Natural killer cell (primary cell): ENCODE results near the gene RAMACL. TPM values are rescaled to one million over a fixed set of nuclear protein-coding genes. Genes with fewer than 3 reads are reported as not detected.

ENCODE experiments used
- ATAC-seq, 3 donors: fragments of 150-1000 bp in 2 of 3; fragments of 200-7000 bp in 1 of 3; cut with Tn5 transposase; 1 replicate in 1 of 3; 2 replicates in 2 of 3; pipeline ENCODE4 v1.10.0; 2021; ENCODE audit warnings: mild to moderate bottlenecking in 2 of 3, moderate library complexity in 2 of 3
- DNase-seq, 2 donors: peaks; one replicate each; pipeline versions ENCODE4 v3.0.0 to v3.0.0-alpha.2; 2013 to 2021; ENCODE audit warnings: mixed read lengths in 1 of 2
- H3K27ac ChIP-seq: one replicate; pipeline ENCODE4 v1.5.1; 2013; ENCODE audit warnings: mild to moderate bottlenecking, low read length
- H3K27me3 ChIP-seq: one replicate; pipeline ENCODE4 v1.6.1; 2013; ENCODE audit warnings: low read length; ENCODE audit not compliant: control insufficient read depth, insufficient read depth
- H3K36me3 ChIP-seq: one replicate; pipeline ENCODE4 v1.6.1; 2013; ENCODE audit warnings: low read length; ENCODE audit not compliant: control insufficient read depth, insufficient read depth
- H3K4me1 ChIP-seq: one replicate; pipeline ENCODE4 v1.6.1; 2013; ENCODE audit warnings: low read length; ENCODE audit not compliant: control insufficient read depth, insufficient read depth
- H3K4me3 ChIP-seq: one replicate; pipeline ENCODE4 v1.5.1; 2013; ENCODE audit warnings: low read length
- H3K9me3 ChIP-seq: one replicate; pipeline ENCODE4 v1.6.1; 2013; ENCODE audit warnings: low read length; ENCODE audit not compliant: control insufficient read depth, insufficient read depth
- H3K27ac Mint-ChIP-seq, 2 donors: one replicate each; pipeline ENCODE4 v1.8.0; 2022; ENCODE audit warnings: mild to moderate bottlenecking in 2 of 2, mixed read lengths in 2 of 2, moderate library complexity in 1 of 2
- H3K27me3 Mint-ChIP-seq, 2 donors: one replicate each; pipeline ENCODE4 v1.8.0; 2022; ENCODE audit warnings: low read depth in 2 of 2, mixed read lengths in 2 of 2
- H3K36me3 Mint-ChIP-seq: one replicate; pipeline ENCODE4 v1.8.0; 2022; ENCODE audit warnings: mixed read lengths
- H3K4me1 Mint-ChIP-seq, 2 donors: one replicate each; pipeline ENCODE4 v1.8.0; 2022; ENCODE audit warnings: mixed read lengths in 2 of 2
- H3K4me3 Mint-ChIP-seq: one replicate; pipeline ENCODE4 v1.8.0; 2022; ENCODE audit warnings: mild to moderate bottlenecking, moderate library complexity, mixed read lengths
- H3K9me3 Mint-ChIP-seq, 2 donors: one replicate each; pipeline ENCODE4 v1.8.0; 2022; ENCODE audit warnings: mixed read lengths in 2 of 2
- CTCF ChIP-seq: fragments of 200-600 bp; IDR thresholded peaks from one replicate; pipeline ENCODE4 v1.8.0; 2022; ENCODE audit warnings: antibody characterized with exemption
- WGBS: methylation state at CpG from one replicate; pipeline ENCODE4 v1.1.7; 2013; ENCODE audit warnings: missing lambda C conversion rate; ENCODE audit not compliant: insufficient coverage; 5-methylcytosine and 5-hydroxymethylcytosine counted together
- intact Hi-C: fragments of 100-400 bp; cut with micrococcal nuclease; formaldehyde crosslinking; loops from one replicate; pipeline ENCODE4 v1.14.2; 2022
- total RNA-seq, 4 donors: library from RNA; stranded (reverse); fragments of 120-200 nt in 1 of 4; gene quantifications; one replicate each; pipeline versions ENCODE4 v1.2.3 to v1.2.4, GENCODE V29; 2013 to 2022

Gene RAMACL
- total RNA-seq, 3 donors from 2014 or later (not counting 1 experiment from before 2014, with no cell fraction given): 0.68 to 5.6 (median 1.1) TPM

GRCh38 chr6:166553563-166554271 lies 32.8 kb downstream of the RAMACL start:
- TF ChIP-seq CTCF: no peak
- no peaks in the 10 kb centered on the region for H3K27me3 ChIP-seq
- H3K36me3 ChIP-seq: no peaks in the 10 kb centered on the region
- DNase-seq (no peak), ATAC-seq (no peak)
- Mint-ChIP-seq H3K4me3 (no peak overlapping the region), H3K9me3 (no peaks in the 10 kb centered on the region), H3K27me3 (peaks cover 25 to 29% of the 10 kb centered on the region in 2 donors), H3K36me3 (no peaks in the 10 kb centered on the region), H3K4me1 (peaks cover 10 to 11% of the 10 kb centered on the region in 2 donors), H3K27ac (no peak overlapping the region)
- H3K4me1 ChIP-seq: peaks cover 3% of the 10 kb centered on the region
- H3K9me3 ChIP-seq: no peaks in the 10 kb centered on the region
- WGBS: 90% methylated on average over 13 of the region's 13 CpGs
- H3K4me3 ChIP-seq: no peak overlapping the region
- no peak overlapping the region for H3K27ac ChIP-seq
- intact Hi-C loops: no loop called here

- Histone ChIP-seq H3K27ac (no peak overlapping the region), H3K36me3 (no peaks in the 10 kb centered on the region), H3K4me3 (no peak overlapping the region), H3K4me1 (peaks cover 3% of the 10 kb centered on the region), H3K27me3 (no peaks in the 10 kb centered on the region), H3K9me3 (no peaks in the 10 kb centered on the region)
- Mint-ChIP-seq H3K27ac (no peak overlapping the region), H3K9me3 (no peaks in the 10 kb centered on the region), H3K36me3 (no peaks in the 10 kb centered on the region), H3K27me3 (peaks cover 29 to 36% of the 10 kb centered on the region in 2 donors), H3K4me3 (no peak overlapping the region), H3K4me1 (peaks cover 10 to 11% of the 10 kb centered on the region in 2 donors)
- 87% methylated on average over 7 of the region's 7 CpGs for WGBS
- intact Hi-C loops: no loop called here
- TF ChIP-seq CTCF: no peak
- no peak for DNase-seq
- ATAC-seq: no peak
Measured at GRCh38 chr6:166552600-166552999, 33.9 kb downstream of the RAMACL start.

- no peaks in the 10 kb centered on the region for H3K36me3 Mint-ChIP-seq
- Histone ChIP-seq H3K36me3 (no peaks in the 10 kb centered on the region), H3K9me3 (no peaks in the 10 kb centered on the region), H3K27me3 (no peaks in the 10 kb centered on the region), H3K4me3 (no peak overlapping the region), H3K4me1 (peaks cover 2% of the 10 kb centered on the region), H3K27ac (no peak overlapping the region)
- H3K27me3 Mint-ChIP-seq: peaks cover 25 to 36% of the 10 kb centered on the region in 2 donors
- TF ChIP-seq CTCF: no peak
- H3K9me3 Mint-ChIP-seq: no peaks in the 10 kb centered on the region
- H3K4me1 Mint-ChIP-seq: peaks cover 7% of the 10 kb centered on the region in 2 donors
- no peak for DNase-seq
- 91% methylated on average over 16 of the region's 16 CpGs for WGBS
- intact Hi-C loops: no loop called here
- H3K4me3 Mint-ChIP-seq: no peak overlapping the region
- no peak overlapping the region for H3K27ac Mint-ChIP-seq
- ATAC-seq: no peak
Measured at GRCh38 chr6:166551754-166552495, 34.6 kb downstream of the RAMACL start.
